Measurements from ENCODE around the gene ADCY9.

DNA sequence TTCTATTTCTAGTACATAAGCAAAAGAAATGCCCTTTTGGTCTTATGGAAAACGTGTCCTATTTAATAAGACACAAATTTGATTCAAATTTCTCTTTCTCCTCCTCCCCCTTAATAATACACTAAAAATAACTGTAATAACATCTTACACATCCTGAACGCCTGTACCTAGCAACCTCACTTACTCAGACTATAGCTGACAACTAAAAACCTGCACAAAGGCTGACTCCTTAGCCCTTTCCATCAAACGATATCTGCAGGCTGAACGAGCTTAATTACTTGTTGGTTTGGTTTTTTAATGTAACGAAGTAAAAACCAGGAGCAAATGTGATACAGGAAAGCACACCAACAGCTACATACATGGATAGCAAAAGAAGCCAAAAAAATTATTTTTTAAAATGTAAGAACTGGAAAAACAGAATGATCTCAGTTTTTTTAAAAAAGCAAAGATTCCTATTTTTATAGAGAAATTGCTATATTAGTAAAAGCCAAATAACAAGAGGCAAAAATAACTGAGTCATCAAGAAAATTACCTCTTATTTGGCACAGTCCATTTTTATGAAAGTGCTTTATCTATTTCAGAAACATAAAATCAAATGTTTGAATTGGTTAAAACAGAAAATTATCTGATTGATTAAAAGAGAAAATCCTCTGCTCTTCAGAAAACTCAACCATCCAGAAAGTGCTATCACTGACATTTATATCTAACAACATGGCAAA is 23.5 kb downstream of the ADCY9 start:
- no peak for TF ChIP-seq POLR2A (IDR thresholded peaks at IDR 0.05; ENCODE audit: extremely low read depth, insufficient read length)
- TF ChIP-seq CTCF (IDR thresholded peaks at IDR 0.05; ENCODE audit: low read depth, low read length), result no peak
